IMR-90 (cell line): ENCODE results near the gene RCBTB1. TPM values are rescaled to one million over a fixed set of nuclear protein-coding genes. Genes with fewer than 3 reads are reported as not detected.

Experiments used
- ATAC-seq: fragments of 200-7000 bp; cut with Tn5 transposase; 2 replicates; pipeline ENCODE4 v1.9.1; 2020; ENCODE audit warnings: low read depth, mild to moderate bottlenecking, moderate library complexity
- BruUV-seq: library from RNA; stranded (reverse); fragments of 400-500 nt; replicated peaks from 2 replicates; lab custom pipeline; 2021; lab: Mats Ljungman, UMichigan
- CTCF ChIA-PET: fragments of 300-600 bp; formaldehyde crosslinking; extraction: SDS; loops from one replicate; lab custom pipeline; 2021; ENCODE audit warnings: antibody characterized with exemption; lab: Yijun Ruan, JAX
- POLR2A ChIA-PET: fragments of 300-600 bp; sonication (Branson Sonifier 250); formaldehyde crosslinking; loops from one replicate; lab custom pipeline; 2022; ENCODE audit warnings: antibody characterized with exemption; ENCODE audit not compliant: unreplicated experiment; lab: Charles Lee
- DNase-seq: peaks from one replicate; pipeline ENCODE4 v3.0.0; 2013
- H2AFZ ChIP-seq: replicated peaks from 2 replicates; pipeline ENCODE3; 2013; ENCODE audit warnings: low read length, mild to moderate bottlenecking; ENCODE audit not compliant: poor library complexity
- H2AK5ac ChIP-seq: 2 replicates; pipeline ENCODE4 v1.6.1; 2013; ENCODE audit warnings: low read depth, low read length, inconsistent platforms
- H2AK9ac ChIP-seq: replicated peaks from 2 replicates; pipeline ENCODE3; 2013; ENCODE audit warnings: mild to moderate bottlenecking, low read depth, low read length, moderate library complexity; ENCODE audit not compliant: poor library complexity
- H2BK120ac ChIP-seq: 2 replicates; pipeline ENCODE4 v1.6.1; 2013; ENCODE audit warnings: low read depth, low read length, inconsistent platforms
- H2BK15ac ChIP-seq: 3 replicates; pipeline ENCODE4 v1.6.1; 2013; ENCODE audit warnings: low read depth, low read length, inconsistent platforms
- H2BK20ac ChIP-seq: 2 replicates; pipeline ENCODE4 v1.6.1; 2013; ENCODE audit warnings: low read depth, mild to moderate bottlenecking, inconsistent platforms, low read length, moderate library complexity
- H2BK5ac ChIP-seq: 2 replicates; pipeline ENCODE4 v1.6.1; 2013; ENCODE audit warnings: mild to moderate bottlenecking, low read depth, low read length, inconsistent platforms; ENCODE audit not compliant: poor library complexity, severe bottlenecking
- H3K14ac ChIP-seq: replicated peaks from 2 replicates; pipeline ENCODE4 v1.6.1; 2013; ENCODE audit warnings: low read depth, low read length, inconsistent platforms
- H3K18ac ChIP-seq: 2 replicates; pipeline ENCODE4 v1.6.1; 2013; ENCODE audit warnings: low read depth, low read length, control low read depth
- H3K23ac ChIP-seq: 2 replicates; pipeline ENCODE4 v1.6.1; 2013; ENCODE audit warnings: low read depth, low read length, inconsistent platforms
- H3K27ac ChIP-seq: 2 replicates; pipeline ENCODE4 v1.5.1; 2013; ENCODE audit warnings: mild to moderate bottlenecking, control low read depth, low read length; ENCODE audit not compliant: insufficient read depth
- H3K27me3 ChIP-seq: 2 replicates; pipeline ENCODE4 v1.6.1; 2013; ENCODE audit warnings: low read length; ENCODE audit not compliant: control insufficient read depth, insufficient read depth
- H3K36me3 ChIP-seq: 2 replicates; pipeline ENCODE4 v1.6.1; 2013; ENCODE audit warnings: low read length, mixed read lengths; ENCODE audit not compliant: control insufficient read depth, insufficient read depth
- H3K4ac ChIP-seq: 2 replicates; pipeline ENCODE4 v1.6.1; 2013; ENCODE audit warnings: low read depth, low read length, inconsistent platforms
- H3K4me1 ChIP-seq: 2 replicates; pipeline ENCODE4 v1.6.1; 2013; ENCODE audit warnings: low read length, mixed read lengths; ENCODE audit not compliant: control insufficient read depth, insufficient read depth
- H3K4me2 ChIP-seq: 2 replicates; pipeline ENCODE4 v1.6.1; 2013; ENCODE audit warnings: low read depth, mild to moderate bottlenecking, control low read depth, low read length, moderate library complexity
- H3K4me3 ChIP-seq: 2 replicates; pipeline ENCODE4 v1.5.1; 2013; ENCODE audit warnings: low read depth, mild to moderate bottlenecking, control low read depth, low read length, moderate library complexity; ENCODE audit not compliant: insufficient read depth
- H3K56ac ChIP-seq: 2 replicates; pipeline ENCODE4 v1.6.1; 2013; ENCODE audit warnings: low read length, inconsistent platforms; ENCODE audit not compliant: insufficient read depth; ENCODE audit errors: extremely low read depth
- H3K79me1 ChIP-seq, 2 experiments: 2 replicates each; pipeline ENCODE4 v1.6.1; 2013; ENCODE audit warnings: low read length in 2 of 2, inconsistent platforms in 1 of 2, low read depth in 1 of 2
- H3K9ac ChIP-seq: 2 replicates; pipeline ENCODE4 v1.6.1; 2013; ENCODE audit warnings: low read depth, low read length, control low read depth
- H3K9me1 ChIP-seq: 2 replicates; pipeline ENCODE4 v1.6.1; 2013; ENCODE audit warnings: low read length, inconsistent platforms; ENCODE audit not compliant: insufficient read depth
- H3K9me3 ChIP-seq: 2 replicates; pipeline ENCODE4 v1.6.1; 2013; ENCODE audit warnings: low read length; ENCODE audit not compliant: control insufficient read depth, insufficient read depth
- H4K20me1 ChIP-seq: 2 replicates; pipeline ENCODE4 v1.6.1; 2013; ENCODE audit warnings: low read length, inconsistent platforms; ENCODE audit not compliant: insufficient read depth
- H4K5ac ChIP-seq: 2 replicates; pipeline ENCODE4 v1.6.1; 2013; ENCODE audit warnings: mild to moderate bottlenecking, low read depth, low read length, control low read depth
- H4K8ac ChIP-seq, 2 experiments: 2 replicates each; pipeline ENCODE4 v1.6.1; 2013; ENCODE audit warnings: low read depth in 2 of 2, low read length in 2 of 2, control low read depth in 1 of 2, inconsistent platforms in 1 of 2
- H4K91ac ChIP-seq: 2 replicates; pipeline ENCODE4 v1.6.1; 2013; ENCODE audit warnings: low read depth, low read length, inconsistent platforms; ENCODE audit not compliant: insufficient read depth
- BHLHE40 ChIP-seq: fragments of 150-350 bp; IDR thresholded peaks from 2 replicates; pipeline ENCODE4 v1.6.1; 2016; ENCODE audit warnings: mild to moderate bottlenecking, low read depth, low read length
- CEBPB ChIP-seq: IDR thresholded peaks from 2 replicates; pipeline ENCODE4 v1.6.1; 2012; ENCODE audit warnings: low read depth, low read length, improper control_type of control experiment
- FOS ChIP-seq: fragments of 150-350 bp; IDR thresholded peaks from 2 replicates; pipeline ENCODE4 v1.6.1; 2016; ENCODE audit warnings: low read depth, low read length
- MAFK ChIP-seq: IDR thresholded peaks from 2 replicates; pipeline ENCODE4 v1.6.1; 2012; ENCODE audit warnings: low read depth, low read length, improper control_type of control experiment
- MXI1 ChIP-seq: IDR thresholded peaks from 2 replicates; pipeline ENCODE4 v1.6.1; 2012; ENCODE audit warnings: low read depth, mild to moderate bottlenecking, low read length, moderate library complexity, borderline replicate concordance
- POLR2A ChIP-seq: IDR thresholded peaks from 2 replicates; pipeline ENCODE4 v1.6.1; 2012; ENCODE audit warnings: mild to moderate bottlenecking, low read depth, low read length
- RAD21 ChIP-seq: IDR thresholded peaks from 2 replicates; pipeline ENCODE4 v1.6.1; 2012; ENCODE audit warnings: low read length, improper control_type of control experiment
- RFX5 ChIP-seq: IDR thresholded peaks from 2 replicates; pipeline ENCODE4 v1.8.0; 2012; ENCODE audit warnings: low read depth, mild to moderate bottlenecking, low read length, moderate library complexity
- SMC3 ChIP-seq: fragments of 150-350 bp; IDR thresholded peaks from 2 replicates; pipeline ENCODE4 v1.6.1; 2016; ENCODE audit warnings: low read depth, mild to moderate bottlenecking, antibody characterized with exemption, low read length, moderate library complexity
- WGBS, 2 experiments: methylation state at CpG; one replicate each; pipeline versions ENCODE4 v1.1.5 to v1.1.7; 2013; ENCODE audit warnings: missing lambda C conversion rate in 2 of 2; ENCODE audit not compliant: insufficient read length in 1 of 2; ENCODE audit errors: extremely low coverage in 2 of 2; 5-methylcytosine and 5-hydroxymethylcytosine counted together
- dilution Hi-C: fragments of 300-500 bp; cut with HindIII; formaldehyde crosslinking; loops from one replicate; pipeline ENCODE4 v1.14.3; 2018; ENCODE audit warnings: low sequenced_read_pairs; ENCODE audit not compliant: unreplicated experiment
- in situ Hi-C: fragments of 300-500 bp; cut with MboI; formaldehyde crosslinking; loops from 3 replicates; pipeline ENCODE4 v1.14.3; 2019; ENCODE audit warnings: low sequenced_read_pairs, inconsistent platforms, mixed read lengths
- intact Hi-C: fragments of 100-400 bp; cut with micrococcal nuclease; formaldehyde crosslinking; loops from 2 replicates; pipeline ENCODE4 v1.10.0; 2022
- polyA plus RNA-seq, 3 experiments: library from polyadenylated mRNA; depleted of rRNA; stranded (reverse); fragments of >200 nt; gene quantifications; 2 replicates each; pipeline ENCODE4 v1.2.3, GENCODE V29; 2012; ENCODE audit warnings: low replicate concordance in 1 of 3
- total RNA-seq: library from RNA; depleted of rRNA; stranded (reverse); fragments of >200 nt; gene quantifications from 2 replicates; pipeline ENCODE4 v1.2.3, GENCODE V29; 2012
- TF ChIP-seq, protein P1 (sequence below): conservative IDR thresholded peaks from 2 replicates; pipeline ENCODE4 v1.5.1; 2012; ENCODE audit warnings: mild to moderate bottlenecking, low read depth, low read length, improper control_type of control experiment
- TF ChIP-seq, protein P2 (sequence below): fragments of 150-350 bp; IDR thresholded peaks from 2 replicates; pipeline ENCODE4 v1.6.1; 2016; ENCODE audit warnings: low read depth, mild to moderate bottlenecking, low read length, moderate library complexity, borderline replicate concordance

Gene RCBTB1
- total and polyA plus RNA-seq, 2 of the 4 experiments (the other 2 are of a cell fraction) = 11.3 to 11.6 TPM

DNA sequence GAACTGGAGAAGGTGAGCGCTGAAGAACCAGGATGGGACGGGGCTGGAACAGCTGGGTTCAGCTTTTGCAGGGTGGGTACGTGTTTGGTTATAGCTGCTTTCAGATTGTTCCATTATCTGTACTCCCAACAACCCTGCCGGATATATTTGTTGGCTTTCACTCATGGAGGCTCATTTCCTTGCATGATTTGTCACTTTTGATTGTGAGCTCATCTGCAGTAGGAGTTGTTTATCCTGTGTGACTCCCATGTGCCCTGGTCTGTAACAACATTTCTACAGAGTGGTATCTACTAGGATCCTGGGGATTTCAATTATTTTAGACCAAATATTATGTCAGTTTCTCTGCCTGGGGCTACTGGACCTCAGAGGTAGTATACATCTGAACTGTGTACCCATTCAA is 48.4 kb upstream of the RCBTB1 start:
- Histone ChIP-seq H3K4ac (no peak overlapping the region), H2BK120ac (no peak overlapping the region), H3K9me3 (no peaks in the 10 kb centered on the region), H3K27me3 (no peaks in the 10 kb centered on the region), H2AK9ac (no peak overlapping the region), H3K14ac (no peak overlapping the region), H3K4me2 (no peak overlapping the region), H2BK5ac (no peak overlapping the region), H3K23ac (no peak overlapping the region), H3K56ac (no peak overlapping the region), H3K4me1 (no peaks in the 10 kb centered on the region), H2AFZ (no peak overlapping the region), H3K27ac (no peak overlapping the region), H2AK5ac (no peak overlapping the region), H2BK20ac (no peak overlapping the region), H2BK15ac (no peak overlapping the region), H4K5ac (no peak overlapping the region), H3K9ac (no peak overlapping the region), H4K20me1 (no peaks in the 10 kb centered on the region), H3K4me3 (no peak overlapping the region), H4K8ac (no peak overlapping the region), H3K18ac (no peak overlapping the region), H3K36me3 (no peaks in the 10 kb centered on the region), H3K79me1 (no peaks in the 10 kb centered on the region), H4K91ac (no peak overlapping the region), H3K9me1 (0 out of 2 replicates have a peak, but pooled peaks cover 4% of the 10 kb centered on the region)
- dilution Hi-C loops = no loop called here
- no TSS peak for BruUV-seq
- in situ Hi-C loops = no loop called here
- no peak for ATAC-seq
- no peak for DNase-seq
- WGBS, 2 experiments = no CpG with 5 or more reads among the region's 4 CpGs
- ChIA-PET POLR2A (no interaction called here), CTCF (interaction anchor here (0.6 kb wide), 2 partner anchors 43 to 72 kb away, joined by 3 to 6 read pairs; no protein-coding TSS in a partner anchor)
- intact Hi-C loops = no loop called here
- TF ChIP-seq MXI1 = no peak
- no peak for TF ChIP-seq POLR2A
- no peak for TF ChIP-seq CEBPB
- TF ChIP-seq RAD21 = no peak
- no peak for TF ChIP-seq MAFK
- TF ChIP-seq, protein P1, sequence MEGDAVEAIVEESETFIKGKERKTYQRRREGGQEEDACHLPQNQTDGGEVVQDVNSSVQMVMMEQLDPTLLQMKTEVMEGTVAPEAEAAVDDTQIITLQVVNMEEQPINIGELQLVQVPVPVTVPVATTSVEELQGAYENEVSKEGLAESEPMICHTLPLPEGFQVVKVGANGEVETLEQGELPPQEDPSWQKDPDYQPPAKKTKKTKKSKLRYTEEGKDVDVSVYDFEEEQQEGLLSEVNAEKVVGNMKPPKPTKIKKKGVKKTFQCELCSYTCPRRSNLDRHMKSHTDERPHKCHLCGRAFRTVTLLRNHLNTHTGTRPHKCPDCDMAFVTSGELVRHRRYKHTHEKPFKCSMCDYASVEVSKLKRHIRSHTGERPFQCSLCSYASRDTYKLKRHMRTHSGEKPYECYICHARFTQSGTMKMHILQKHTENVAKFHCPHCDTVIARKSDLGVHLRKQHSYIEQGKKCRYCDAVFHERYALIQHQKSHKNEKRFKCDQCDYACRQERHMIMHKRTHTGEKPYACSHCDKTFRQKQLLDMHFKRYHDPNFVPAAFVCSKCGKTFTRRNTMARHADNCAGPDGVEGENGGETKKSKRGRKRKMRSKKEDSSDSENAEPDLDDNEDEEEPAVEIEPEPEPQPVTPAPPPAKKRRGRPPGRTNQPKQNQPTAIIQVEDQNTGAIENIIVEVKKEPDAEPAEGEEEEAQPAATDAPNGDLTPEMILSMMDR = no peak
- no peak for TF ChIP-seq RFX5
- no peak for TF ChIP-seq BHLHE40
- no peak for TF ChIP-seq SMC3
- TF ChIP-seq, protein P2, sequence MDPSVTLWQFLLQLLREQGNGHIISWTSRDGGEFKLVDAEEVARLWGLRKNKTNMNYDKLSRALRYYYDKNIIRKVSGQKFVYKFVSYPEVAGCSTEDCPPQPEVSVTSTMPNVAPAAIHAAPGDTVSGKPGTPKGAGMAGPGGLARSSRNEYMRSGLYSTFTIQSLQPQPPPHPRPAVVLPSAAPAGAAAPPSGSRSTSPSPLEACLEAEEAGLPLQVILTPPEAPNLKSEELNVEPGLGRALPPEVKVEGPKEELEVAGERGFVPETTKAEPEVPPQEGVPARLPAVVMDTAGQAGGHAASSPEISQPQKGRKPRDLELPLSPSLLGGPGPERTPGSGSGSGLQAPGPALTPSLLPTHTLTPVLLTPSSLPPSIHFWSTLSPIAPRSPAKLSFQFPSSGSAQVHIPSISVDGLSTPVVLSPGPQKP = no peak
- TF ChIP-seq FOS = no peak
